Muscle layer of duodenum (tissue), 2 donors: ENCODE data around the gene TSPAN14.
A peak's percentile ranks its signal among the peaks of the same experiment; 100 is the strongest.
"Not testable (repeated sequence)": the region's sequence is repeated elsewhere in the genome, so short reads cannot be mapped to it uniquely, and the experiment has no call there.

ENCODE experiments used
- H3K27ac ChIP-seq: one replicate; pipeline ENCODE4 v1.7.0; 2013; ENCODE audit warnings: mild to moderate bottlenecking, low read length
- H3K27me3 ChIP-seq: one replicate; pipeline ENCODE4 v1.7.0; 2013; ENCODE audit warnings: low read depth, mild to moderate bottlenecking, control low read depth, low read length
- H3K36me3 ChIP-seq, 2 donors: one replicate each; pipeline ENCODE4 v1.7.0; 2013; ENCODE audit warnings: low read length in 2 of 2, control low read depth in 1 of 2, mild to moderate bottlenecking in 1 of 2; ENCODE audit not compliant: insufficient read depth in 2 of 2, control insufficient read depth in 1 of 2
- H3K4me1 ChIP-seq, 2 donors: one replicate each; pipeline ENCODE4 v1.7.0; 2013; ENCODE audit warnings: low read length in 2 of 2, mild to moderate bottlenecking in 2 of 2, control low read depth in 1 of 2, moderate library complexity in 1 of 2; ENCODE audit not compliant: insufficient read depth in 2 of 2, control insufficient read depth in 1 of 2
- H3K4me3 ChIP-seq, 2 donors: one replicate each; pipeline ENCODE4 v1.7.0; 2013; ENCODE audit warnings: low read length in 2 of 2, low read depth in 1 of 2, mild to moderate bottlenecking in 1 of 2
- H3K9me3 ChIP-seq, 2 donors: one replicate each; pipeline ENCODE4 v1.7.0; 2013; ENCODE audit warnings: low read length in 2 of 2, control low read depth in 1 of 2, mild to moderate bottlenecking in 1 of 2; ENCODE audit not compliant: control insufficient read depth in 1 of 2
- donor health status: healthy.

Gene TSPAN14

DNA sequence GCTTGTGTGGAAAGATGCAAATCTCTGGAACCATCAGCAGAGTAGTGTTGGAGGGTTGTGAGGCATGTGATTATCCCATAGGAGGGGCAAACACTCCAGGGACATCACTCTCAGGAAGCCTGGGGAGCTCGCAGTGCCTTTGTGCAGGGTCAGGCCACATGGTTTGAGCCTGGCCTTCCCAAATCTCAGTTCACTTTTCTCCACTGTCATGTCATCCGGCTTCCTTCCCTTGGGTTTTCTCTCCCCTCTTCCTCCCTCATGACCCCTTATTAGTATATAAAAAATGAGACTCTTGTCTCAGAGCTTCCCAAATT, 20.4 kb downstream of the TSPAN14 start:
- no peaks in the 10 kb centered on the region for H3K27me3 ChIP-seq
- no peaks in the 10 kb centered on the region for H3K9me3 ChIP-seq
- peaks cover 3 to 13% of the 10 kb centered on the region in 2 donors for H3K36me3 ChIP-seq
- peaks cover 14 to 23% of the 10 kb centered on the region in 2 donors for H3K4me1 ChIP-seq
- no peak overlapping the region for H3K27ac ChIP-seq
- no peak overlapping the region for H3K4me3 ChIP-seq

DNA sequence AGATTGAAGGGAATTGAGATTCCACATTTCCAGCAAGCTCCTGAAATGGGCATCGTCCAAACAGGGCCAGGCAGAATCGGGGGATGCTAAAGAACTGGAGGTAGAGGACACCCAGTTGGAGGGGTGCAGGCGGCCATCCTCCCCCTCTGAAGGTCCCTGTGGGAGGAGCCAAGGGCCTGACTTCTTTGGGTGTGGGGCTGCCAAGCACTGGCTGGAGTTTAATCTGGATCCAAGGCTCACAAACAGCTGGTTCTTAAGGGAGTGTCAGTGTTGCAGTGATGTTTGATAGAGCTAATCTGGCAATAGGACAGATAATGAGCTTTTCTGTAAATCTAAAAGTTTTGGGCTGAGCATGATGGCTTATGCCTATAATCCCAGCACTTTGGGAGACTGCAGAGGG, 20.8 kb downstream of the TSPAN14 start:
- peaks cover 14 to 23% of the 10 kb centered on the region in 2 donors for H3K4me1 ChIP-seq
- no peaks in the 10 kb centered on the region for H3K9me3 ChIP-seq
- no peak overlapping the region for H3K27ac ChIP-seq
- H3K4me3 ChIP-seq = no peak overlapping the region
- H3K27me3 ChIP-seq = no peaks in the 10 kb centered on the region
- peaks cover 3 to 13% of the 10 kb centered on the region in 2 donors for H3K36me3 ChIP-seq

DNA sequence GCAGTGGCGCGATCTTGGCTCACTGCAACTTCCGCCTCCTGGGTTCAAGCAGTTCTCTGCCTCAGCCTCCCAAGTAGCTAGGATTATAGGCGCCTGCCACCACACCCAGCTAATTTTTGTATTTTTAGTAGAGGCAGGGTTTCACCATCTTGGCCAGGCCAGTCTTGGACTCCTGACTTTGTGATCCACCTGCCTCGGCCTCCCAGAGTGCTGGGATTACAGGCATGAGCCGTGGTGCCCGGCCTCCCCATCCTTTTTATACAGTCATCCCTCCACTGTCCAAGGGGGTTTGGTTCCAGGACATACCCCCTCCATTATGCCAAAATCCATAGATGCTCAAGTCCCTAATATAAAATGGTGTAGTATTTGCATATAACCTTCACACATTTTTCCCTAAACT, 21.5 kb downstream of the TSPAN14 start:
- not testable (repeated sequence) for H3K27me3 ChIP-seq, H3K27ac ChIP-seq, H3K9me3 ChIP-seq, H3K4me3 ChIP-seq
- Histone ChIP-seq H3K36me3 (peaks cover under 1 to 13% of the 10 kb centered on the region in 2 donors), H3K4me1 (peaks cover 14 to 23% of the 10 kb centered on the region in 2 donors)

DNA sequence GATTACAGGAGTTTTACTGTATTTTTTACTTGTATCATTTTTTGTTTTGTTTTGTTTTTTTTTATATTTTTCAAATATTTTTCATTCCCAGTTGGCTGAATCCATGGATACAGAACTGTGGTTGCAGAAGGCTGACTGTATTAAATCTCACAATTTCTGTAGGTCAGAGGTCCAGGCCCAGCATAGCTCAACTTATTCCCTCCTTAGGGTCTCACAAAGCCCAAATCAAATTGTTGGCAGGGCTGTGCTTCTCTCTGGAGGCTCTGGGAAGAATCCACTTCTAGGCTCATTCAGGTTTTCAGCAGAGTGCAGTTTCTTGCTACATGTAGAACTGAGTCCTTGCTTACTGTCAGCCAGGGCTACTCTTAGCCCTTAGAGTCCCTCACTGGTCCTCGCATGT, 22.6 kb downstream of the TSPAN14 start:
- peaks cover 6 to 23% of the 10 kb centered on the region in 2 donors for H3K4me1 ChIP-seq
- no peaks in the 10 kb centered on the region for H3K27me3 ChIP-seq
- H3K9me3 ChIP-seq = no peaks in the 10 kb centered on the region
- H3K36me3 ChIP-seq = peaks cover 0 to 13% of the 10 kb centered on the region in 2 donors
- no peak overlapping the region for H3K4me3 ChIP-seq
- no peak overlapping the region for H3K27ac ChIP-seq

DNA sequence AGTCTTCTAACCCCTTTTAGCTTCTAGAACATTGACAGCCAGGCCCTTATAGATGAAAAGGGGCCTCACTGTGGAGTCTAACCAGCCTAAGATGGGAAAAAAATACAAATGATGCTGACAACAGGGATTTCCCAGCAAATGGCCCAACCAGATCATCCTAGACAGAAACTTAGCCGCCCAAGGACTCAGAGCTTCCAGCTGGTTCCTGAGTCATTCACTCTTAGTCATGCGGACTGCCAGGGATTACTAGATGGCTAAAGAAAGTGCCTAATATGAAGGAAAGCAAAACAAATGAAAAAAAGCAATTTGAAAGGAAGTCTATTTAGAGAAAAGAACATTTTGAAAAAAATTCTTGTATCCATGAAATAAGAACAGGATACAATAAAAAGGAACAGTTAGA, 23.7 kb downstream of the TSPAN14 start:
- Histone ChIP-seq H3K4me1 (peaks cover 6 to 16% of the 10 kb centered on the region in 2 donors), H3K4me3 (no peak overlapping the region), H3K36me3 (peaks cover 0 to 8% of the 10 kb centered on the region in 2 donors), H3K27me3 (no peaks in the 10 kb centered on the region), H3K27ac (no peak overlapping the region), H3K9me3 (no peaks in the 10 kb centered on the region)

DNA sequence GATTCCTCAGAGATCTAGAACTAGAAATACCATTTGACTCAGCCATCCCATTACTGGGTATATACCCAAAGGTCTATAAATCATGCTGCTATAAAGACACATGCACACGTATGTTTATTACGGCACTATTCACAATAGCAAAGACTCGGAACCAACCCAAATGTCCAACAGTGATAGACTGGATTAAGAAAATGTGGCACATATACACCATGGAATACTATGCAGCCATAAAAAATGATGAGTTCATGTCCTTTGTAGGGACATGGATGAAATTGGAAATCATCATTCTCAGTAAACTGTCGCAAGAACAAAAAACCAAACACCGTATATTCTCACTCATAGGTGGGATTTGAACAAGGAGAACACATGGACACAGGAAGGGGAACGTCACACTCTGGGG, 26.3 kb downstream of the TSPAN14 start:
- H3K9me3 ChIP-seq, H3K4me3 ChIP-seq, H3K36me3 ChIP-seq, H3K27ac ChIP-seq, H3K4me1 ChIP-seq, H3K27me3 ChIP-seq: not testable (repeated sequence)

DNA sequence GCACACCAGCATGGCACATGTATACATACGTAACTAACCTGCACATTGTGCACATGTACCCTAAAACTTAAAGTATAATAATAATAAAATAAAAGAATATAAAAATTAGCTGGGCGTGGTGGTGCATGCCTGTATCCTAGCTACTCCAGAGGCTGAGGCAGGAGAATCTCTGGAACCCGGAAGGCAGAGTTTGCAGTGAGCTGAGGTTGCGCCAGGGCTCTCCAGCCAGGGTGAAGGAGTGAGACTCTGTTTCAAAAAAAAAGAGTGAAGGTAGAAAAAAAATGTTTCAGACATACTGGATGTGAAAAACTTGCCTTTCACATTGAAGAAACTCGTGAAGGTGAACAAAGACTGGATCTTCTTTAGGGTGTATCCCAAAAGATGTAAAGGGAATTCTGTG, 26.7 kb downstream of the TSPAN14 start:
- Histone ChIP-seq H3K36me3 (peaks cover 0 to 8% of the 10 kb centered on the region in 2 donors), H3K9me3 (no peaks in the 10 kb centered on the region), H3K27ac (no peak overlapping the region), H3K27me3 (no peaks in the 10 kb centered on the region), H3K4me3 (no peak overlapping the region), H3K4me1 (peaks cover 10% of the 10 kb centered on the region in 2 donors)

DNA sequence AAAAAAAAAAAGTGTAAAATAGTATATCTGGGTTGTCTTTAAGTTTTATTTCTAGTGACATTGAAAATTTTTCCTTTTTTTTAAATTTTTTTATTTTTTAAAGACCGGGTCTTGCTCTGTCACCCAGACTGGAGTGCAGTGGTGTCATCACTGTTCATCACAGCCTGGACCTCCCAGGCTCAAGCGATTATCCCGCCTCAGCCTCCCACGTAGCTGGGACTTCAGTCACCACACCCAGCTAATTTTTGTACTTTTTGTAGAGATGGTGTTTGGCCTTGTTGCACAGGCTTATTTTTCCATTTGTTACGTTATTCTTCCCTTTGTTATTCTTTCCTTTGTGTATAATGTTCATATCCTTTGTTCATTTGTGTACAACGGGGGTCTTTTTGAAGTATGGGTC, 30.1 kb downstream of the TSPAN14 start:
- no peak overlapping the region for H3K4me3 ChIP-seq
- H3K9me3 ChIP-seq = no peaks in the 10 kb centered on the region
- H3K27ac ChIP-seq = no peak overlapping the region
- peaks cover 20 to 30% of the 10 kb centered on the region in 2 donors for H3K4me1 ChIP-seq
- H3K27me3 ChIP-seq = no peaks in the 10 kb centered on the region
- peaks cover 0 to 4% of the 10 kb centered on the region in 2 donors for H3K36me3 ChIP-seq

DNA sequence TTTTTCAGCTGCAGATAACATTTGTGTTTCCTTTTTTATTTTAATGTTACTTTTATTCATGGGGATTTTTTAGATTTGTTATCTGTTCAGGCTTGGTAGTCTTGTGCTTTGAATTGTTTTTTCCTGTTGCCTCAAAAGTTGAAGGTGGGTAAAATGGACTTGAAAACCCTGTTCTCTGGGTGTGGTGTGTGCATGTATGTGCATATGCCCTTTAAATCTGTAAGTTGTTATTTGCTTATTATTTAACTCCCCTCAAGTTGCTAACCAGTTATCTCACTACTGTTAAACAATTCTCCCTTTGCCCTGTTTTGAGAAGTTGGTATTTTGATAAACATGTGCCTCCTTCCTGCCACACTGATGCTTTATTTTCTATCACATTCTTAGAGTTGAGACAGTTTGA, 30.6 kb downstream of the TSPAN14 start:
- H3K27ac ChIP-seq = no peak overlapping the region
- H3K4me3 ChIP-seq = no peak overlapping the region
- H3K9me3 ChIP-seq = no peaks in the 10 kb centered on the region
- H3K4me1 ChIP-seq = peaks cover 20 to 30% of the 10 kb centered on the region in 2 donors
- H3K36me3 ChIP-seq = peaks cover 0 to 8% of the 10 kb centered on the region in 2 donors
- no peaks in the 10 kb centered on the region for H3K27me3 ChIP-seq

DNA sequence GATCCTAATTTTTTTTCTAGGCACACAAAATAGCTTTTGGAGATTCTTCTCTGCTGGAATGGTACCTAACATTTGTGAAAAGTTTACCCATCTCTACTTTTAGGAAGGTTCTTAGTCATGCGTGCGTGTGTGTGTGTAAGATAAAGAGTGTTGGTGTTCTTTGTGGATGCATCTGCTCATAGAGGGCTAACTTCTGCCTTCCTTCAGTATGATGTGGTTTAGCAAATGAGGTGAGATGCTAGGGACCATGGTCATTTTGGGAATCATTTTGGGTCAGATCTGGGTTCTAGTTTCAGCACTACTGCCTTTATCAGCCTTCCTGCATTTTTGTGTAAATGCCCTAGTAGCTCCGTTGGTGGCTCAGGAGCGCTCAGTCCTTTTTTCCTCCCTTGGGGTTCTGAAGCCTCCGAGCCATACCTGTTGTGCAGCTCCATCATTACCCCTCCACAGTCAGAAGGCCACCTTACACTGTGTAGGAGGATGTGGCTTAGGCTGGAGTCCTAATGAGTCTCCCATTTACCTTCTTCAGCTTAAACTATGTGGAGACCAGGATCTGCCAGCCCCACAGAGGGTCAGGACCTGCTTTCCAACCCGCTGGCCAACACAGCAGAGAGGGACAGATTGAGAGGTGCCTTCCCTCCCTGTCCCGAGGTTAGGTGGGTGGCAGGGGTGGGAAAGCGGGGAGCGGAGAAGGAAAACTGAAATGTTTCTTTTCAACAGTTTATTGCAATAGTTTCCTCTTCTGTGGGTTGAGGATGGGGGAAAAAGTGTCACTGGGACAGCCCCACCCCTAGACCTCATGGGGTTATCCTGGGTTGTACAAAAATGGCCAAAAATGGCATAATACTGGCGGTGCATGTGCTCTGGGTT, 31.2 kb downstream of the TSPAN14 start:
- peaks cover 20 to 30% of the 10 kb centered on the region in 2 donors for H3K4me1 ChIP-seq
- H3K27ac ChIP-seq = peak overlapping the region; percentile 20
- H3K27me3 ChIP-seq = no peaks in the 10 kb centered on the region
- H3K36me3 ChIP-seq = peaks cover 5 to 15% of the 10 kb centered on the region in 2 donors
- H3K4me3 ChIP-seq = no peak overlapping the region
- H3K9me3 ChIP-seq = no peaks in the 10 kb centered on the region

DNA sequence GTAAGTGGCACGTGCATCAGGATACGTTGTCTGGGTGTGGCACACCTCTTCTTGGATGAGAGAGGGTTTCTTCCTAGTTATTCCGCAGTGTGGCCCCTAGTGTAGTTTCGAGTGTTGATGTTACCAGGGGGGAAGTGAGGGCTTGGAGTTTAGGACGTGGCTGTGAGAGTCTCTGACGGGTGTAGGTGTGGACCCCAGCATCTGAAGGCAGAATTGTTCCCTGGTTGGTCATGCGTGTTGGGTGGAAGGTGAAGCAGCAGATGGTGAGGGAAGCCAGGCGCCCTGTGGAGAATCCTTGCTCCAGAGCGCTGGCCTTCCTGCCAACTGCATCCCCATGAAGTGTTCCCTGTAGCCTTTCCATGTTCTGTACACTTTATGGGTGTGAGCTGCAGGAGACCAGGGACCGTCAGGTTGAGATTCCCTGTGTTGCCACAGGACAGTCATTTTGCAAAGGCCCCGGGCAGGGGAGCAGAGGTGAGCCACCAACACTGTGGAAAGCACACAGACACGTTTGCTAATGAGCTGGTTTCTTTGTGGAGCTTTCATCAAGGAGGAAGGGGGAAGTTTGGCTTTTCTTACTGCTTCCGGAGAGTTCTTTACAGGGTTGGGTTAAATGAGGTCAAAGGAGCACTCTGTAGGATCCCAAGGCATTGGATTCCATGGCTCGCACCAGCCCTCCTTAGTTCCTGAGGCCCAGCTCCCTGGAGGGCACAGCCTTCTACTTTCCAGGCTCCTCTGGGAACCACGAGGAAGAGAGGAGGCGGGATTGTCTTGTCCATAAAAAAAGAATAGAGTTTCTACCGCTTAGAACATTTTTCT, 32.0 kb downstream of the TSPAN14 start:
- Histone ChIP-seq H3K27me3 (no peaks in the 10 kb centered on the region), H3K9me3 (no peaks in the 10 kb centered on the region), H3K4me1 (peaks cover 20 to 37% of the 10 kb centered on the region in 2 donors), H3K36me3 (peaks cover 13 to 20% of the 10 kb centered on the region in 2 donors), H3K4me3 (no peak overlapping the region), H3K27ac (peak overlapping the region; percentile 27)
